ENCODE data around the gene CSF1R.

Gene CSF1R

GRCh38 chr5:150058480-150059126, 27.8 kb downstream of the CSF1R start:
- H3K4me3 ChIP-seq (ENCODE audit: low read depth, low read length), result no peak overlapping the region
- no peak overlapping the region for H3K27ac ChIP-seq (ENCODE audit: extremely low read depth, low read depth, low read length)
- POLR2A ChIA-PET, result no interaction called here
- H3K4me1 ChIP-seq (ENCODE audit: control insufficient read depth, insufficient read depth, low read length), result no peaks in the 10 kb centered on the region
- H3K9me3 ChIP-seq (ENCODE audit: control insufficient read depth, insufficient read depth, low read depth, low read length), result no peaks in the 10 kb centered on the region
- TF ChIP-seq ZNF214 (tag by site-specific recombination; IDR thresholded peaks at IDR 0.05; ENCODE audit: borderline replicate concordance) (no peak), ZNF16 (tag by site-specific recombination; IDR thresholded peaks at IDR 0.05; ENCODE audit: low read depth) (no peak), ZNF423 (tag by site-specific recombination; IDR thresholded peaks at IDR 0.05) (no peak), PRDM6 (tag by site-specific recombination; IDR thresholded peaks at IDR 0.05) (no peak), ZNF629 (tag by site-specific recombination; IDR thresholded peaks at IDR 0.05) (no peak), ZBTB8A (tag by site-specific recombination; IDR thresholded peaks at IDR 0.05) (no peak), ZBTB21 (tag by site-specific recombination; IDR thresholded peaks at IDR 0.05) (no peak), BCL11A (tag by site-specific recombination; IDR thresholded peaks at IDR 0.05; ENCODE audit: low read depth) (no peak), ZNF677 (tag by site-specific recombination; IDR thresholded peaks at IDR 0.05) (no peak), KLF8 (tag by site-specific recombination; IDR thresholded peaks at IDR 0.05) (no peak), ZNF561 (tag by site-specific recombination; IDR thresholded peaks at IDR 0.05; ENCODE audit: borderline replicate concordance) (no peak), ZNF692 (tag by site-specific recombination; IDR thresholded peaks at IDR 0.05) (no peak), ZNF449 (tag by site-specific recombination; IDR thresholded peaks at IDR 0.05) (no peak), EGR2 (tag by site-specific recombination; IDR thresholded peaks at IDR 0.05; ENCODE audit: low read depth) (no peak), ZNF18 (tag by site-specific recombination; IDR thresholded peaks at IDR 0.05) (no peak), SETDB1 (IDR thresholded peaks at IDR 0.05; ENCODE audit: insufficient read length, low read length) (no peak), ZNF529 (tag by site-specific recombination; IDR thresholded peaks at IDR 0.05; ENCODE audit: insufficient replicate concordance) (no peak), KLF16 (tag by site-specific recombination; IDR thresholded peaks at IDR 0.05) (no peak)
- TF ChIP-seq, protein P1, sequence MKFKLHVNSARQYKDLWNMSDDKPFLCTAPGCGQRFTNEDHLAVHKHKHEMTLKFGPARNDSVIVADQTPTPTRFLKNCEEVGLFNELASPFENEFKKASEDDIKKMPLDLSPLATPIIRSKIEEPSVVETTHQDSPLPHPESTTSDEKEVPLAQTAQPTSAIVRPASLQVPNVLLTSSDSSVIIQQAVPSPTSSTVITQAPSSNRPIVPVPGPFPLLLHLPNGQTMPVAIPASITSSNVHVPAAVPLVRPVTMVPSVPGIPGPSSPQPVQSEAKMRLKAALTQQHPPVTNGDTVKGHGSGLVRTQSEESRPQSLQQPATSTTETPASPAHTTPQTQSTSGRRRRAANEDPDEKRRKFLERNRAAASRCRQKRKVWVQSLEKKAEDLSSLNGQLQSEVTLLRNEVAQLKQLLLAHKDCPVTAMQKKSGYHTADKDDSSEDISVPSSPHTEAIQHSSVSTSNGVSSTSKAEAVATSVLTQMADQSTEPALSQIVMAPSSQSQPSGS (tag by site-specific recombination; IDR thresholded peaks at IDR 0.05; ENCODE audit: low read depth), result no peak
- TF ChIP-seq, protein P2, sequence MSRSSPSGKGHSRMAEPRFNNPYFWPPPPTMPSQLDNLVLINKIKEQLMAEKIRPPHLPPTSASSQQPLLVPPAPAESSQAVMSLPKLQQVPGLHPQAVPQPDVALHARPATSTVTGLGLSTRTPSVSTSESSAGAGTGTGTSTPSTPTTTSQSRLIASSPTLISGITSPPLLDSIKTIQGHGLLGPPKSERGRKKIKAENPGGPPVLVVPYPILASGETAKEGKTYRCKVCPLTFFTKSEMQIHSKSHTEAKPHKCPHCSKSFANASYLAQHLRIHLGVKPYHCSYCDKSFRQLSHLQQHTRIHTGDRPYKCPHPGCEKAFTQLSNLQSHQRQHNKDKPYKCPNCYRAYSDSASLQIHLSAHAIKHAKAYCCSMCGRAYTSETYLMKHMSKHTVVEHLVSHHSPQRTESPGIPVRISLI (tag by site-specific recombination; IDR thresholded peaks at IDR 0.05), result no peak
- peaks cover 0 to 29% of the 10 kb centered on the region in 2 experiments; a peak in 1 of 3 replicates for H3K36me3 ChIP-seq (ENCODE audit: control insufficient read depth in 2 of 2, insufficient read depth in 1 of 2, low read length in 2 of 2)
- CTCF ChIA-PET, result no interaction called here

Measured in HEK293 (cell line).